CD14-positive monocyte (primary cell): ENCODE measurements around the gene PIEZO2. TPM values are rescaled to one million over a fixed set of nuclear protein-coding genes. Genes with fewer than 3 reads are reported as not detected.

ENCODE experiments used
- DNase-seq, 3 donors: peaks; one replicate each; pipeline ENCODE4 v3.0.0-alpha.2; 2011 to 2022
- H2AFZ ChIP-seq: 2 replicates; pipeline ENCODE4 v1.6.0; 2012; ENCODE audit warnings: mild to moderate bottlenecking, low read depth, low read length, inconsistent platforms; ENCODE audit not compliant: insufficient read depth, poor library complexity, severe bottlenecking
- H3K27ac ChIP-seq, 2 donors: 1 replicate in 1 of 2; 2 replicates in 1 of 2; pipeline ENCODE4 v1.5.1; 2012 to 2013; ENCODE audit warnings: low read length in 2 of 2, control low read depth in 1 of 2, inconsistent platforms in 1 of 2, low read depth in 1 of 2, mild to moderate bottlenecking in 1 of 2
- H3K27me3 ChIP-seq, 2 donors: one replicate each; pipeline versions ENCODE4 v1.6.0 to v1.6.1; 2011 to 2013; ENCODE audit warnings: low read length in 2 of 2; ENCODE audit not compliant: control insufficient read depth in 2 of 2, insufficient read depth in 2 of 2
- H3K36me3 ChIP-seq, 2 donors: replicated peaks in 1 of 2; 1 replicate in 1 of 2; 2 replicates in 1 of 2; pipeline versions ENCODE4 v1.5.1 to v1.6.1; 2012 to 2013; ENCODE audit warnings: low read length in 2 of 2, control low read depth in 1 of 2, inconsistent platforms in 1 of 2, mild to moderate bottlenecking in 1 of 2; ENCODE audit not compliant: insufficient read depth in 2 of 2, control insufficient read depth in 1 of 2
- H3K4me1 ChIP-seq, 2 donors: 1 replicate in 1 of 2; 2 replicates in 1 of 2; pipeline versions ENCODE4 v1.5.1 to v1.6.1; 2012 to 2013; ENCODE audit warnings: low read length in 2 of 2, control low read depth in 1 of 2, inconsistent platforms in 1 of 2, mild to moderate bottlenecking in 1 of 2, moderate library complexity in 1 of 2; ENCODE audit not compliant: insufficient read depth in 2 of 2, control insufficient read depth in 1 of 2
- H3K4me2 ChIP-seq: replicated peaks from 2 replicates; pipeline ENCODE3; 2012; ENCODE audit warnings: low read length, moderate library complexity, mild to moderate bottlenecking; ENCODE audit not compliant: poor library complexity, severe bottlenecking; ENCODE audit errors: extremely low read depth
- H3K4me3 ChIP-seq, 3 experiments: fragments of 200-600 bp in 1 of 3; sonication (generic) in 1 of 3; replicated peaks in 1 of 3; 1 replicate in 2 of 3; 2 replicates in 1 of 3; pipeline ENCODE4 v1.5.1; 2011 to 2013; ENCODE audit warnings: low read length in 3 of 3, mild to moderate bottlenecking in 3 of 3, control low read depth in 2 of 3, low read depth in 2 of 3, inconsistent platforms in 1 of 3, moderate library complexity in 1 of 3
- H3K79me2 ChIP-seq: 2 replicates; pipeline ENCODE4 v1.6.0; 2012; ENCODE audit warnings: mild to moderate bottlenecking, control low read depth, inconsistent platforms, low read length, moderate library complexity; ENCODE audit not compliant: insufficient read depth
- H3K9ac ChIP-seq: 2 replicates; pipeline ENCODE4 v1.6.0; 2017; ENCODE audit warnings: low read length, mild to moderate bottlenecking; ENCODE audit not compliant: insufficient read depth, poor library complexity, severe bottlenecking
- H3K9me3 ChIP-seq, 2 donors: replicated peaks in 1 of 2; 1 replicate in 1 of 2; 2 replicates in 1 of 2; pipeline versions ENCODE4 v1.5.1 to v1.6.1; 2012 to 2013; ENCODE audit warnings: low read length in 2 of 2, control low read depth in 1 of 2; ENCODE audit not compliant: control insufficient read depth in 1 of 2, insufficient read depth in 1 of 2
- H4K20me1 ChIP-seq: 2 replicates; pipeline ENCODE4 v1.6.0; 2012; ENCODE audit warnings: mild to moderate bottlenecking, low read length, control low read depth, moderate library complexity; ENCODE audit not compliant: insufficient read depth
- H3K27ac Mint-ChIP-seq, 7 donors: one replicate each; pipeline ENCODE4 v1.8.0; 2020; ENCODE audit warnings: mild to moderate bottlenecking in 7 of 7, mixed read lengths in 7 of 7, moderate library complexity in 6 of 7, inconsistent platforms in 2 of 7
- H3K27me3 Mint-ChIP-seq, 3 donors: one replicate each; pipeline ENCODE4 v1.8.0; 2021 to 2022; ENCODE audit warnings: low read depth in 3 of 3, mild to moderate bottlenecking in 3 of 3, mixed read lengths in 3 of 3, moderate library complexity in 3 of 3, inconsistent platforms in 1 of 3
- H3K36me3 Mint-ChIP-seq, 2 donors: one replicate each; pipeline ENCODE4 v1.8.0; 2020; ENCODE audit warnings: mixed read lengths in 2 of 2, inconsistent platforms in 1 of 2, mild to moderate bottlenecking in 1 of 2
- H3K4me1 Mint-ChIP-seq: one replicate; pipeline ENCODE4 v1.8.0; 2020; ENCODE audit warnings: mild to moderate bottlenecking, mixed read lengths
- H3K4me3 Mint-ChIP-seq, 2 donors: one replicate each; pipeline ENCODE4 v1.8.0; 2020; ENCODE audit warnings: mild to moderate bottlenecking in 2 of 2, mixed read lengths in 2 of 2, moderate library complexity in 1 of 2
- H3K9me3 Mint-ChIP-seq, 7 donors: one replicate each; pipeline ENCODE4 v1.8.0; 2020 to 2022; ENCODE audit warnings: mixed read lengths in 7 of 7, mild to moderate bottlenecking in 6 of 7, moderate library complexity in 6 of 7, inconsistent platforms in 2 of 7
- CTCF ChIP-seq: fragments of 200-600 bp; IDR thresholded peaks from one replicate; pipeline ENCODE4 v1.8.0; 2022; ENCODE audit warnings: antibody characterized with exemption, mild to moderate bottlenecking
- WGBS: methylation state at CpG from one replicate; pipeline ENCODE4 v1.1.5; 2013; ENCODE audit warnings: missing lambda C conversion rate; ENCODE audit not compliant: insufficient coverage; 5-methylcytosine and 5-hydroxymethylcytosine counted together
- intact Hi-C, 2 donors: fragments of 100-400 bp; cut with micrococcal nuclease; formaldehyde crosslinking; loops; one replicate each; pipeline versions ENCODE4 v1.15.0 to v1.15.1; 2023
- polyA plus RNA-seq, 3 donors: library from polyadenylated mRNA; depleted of rRNA in 1 of 3; unstranded in 2 of 3; stranded (reverse) in 1 of 3; fragments of 300-500 nt in 2 of 3; fragments of >200 nt in 1 of 3; fragmentation: Illumina TruSeq in 2 of 3; gene quantifications; 1 replicate in 2 of 3; 2 replicates in 1 of 3; pipeline ENCODE4 v1.2.3, GENCODE V29; 2012 to 2021

Gene PIEZO2
- polyA plus RNA-seq, 3 donors, result not detected

DNA sequence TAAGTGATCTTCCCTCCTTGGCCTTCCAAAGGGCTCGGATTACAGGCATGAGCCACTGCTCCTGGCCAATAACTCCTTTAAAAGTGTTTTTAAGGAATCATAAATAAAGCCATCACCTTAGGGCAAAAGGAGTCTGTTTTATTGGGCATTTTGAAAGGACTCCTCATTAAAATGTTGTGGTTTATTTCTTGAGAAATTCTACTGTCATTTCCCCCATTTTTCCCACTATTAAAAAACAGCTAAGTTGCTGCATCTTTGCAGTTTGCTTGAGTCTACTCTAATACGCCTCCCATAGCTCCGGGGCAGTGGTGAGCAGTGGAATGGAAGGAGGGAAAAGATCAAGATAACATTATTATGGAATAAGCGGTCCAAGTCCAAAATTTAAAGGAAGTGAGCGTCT, 293.2 kb downstream of the PIEZO2 start:
- H3K36me3 ChIP-seq, result no peaks in the 10 kb centered on the region
- no peak for TF ChIP-seq CTCF
- H3K9me3 Mint-ChIP-seq, result no peaks in the 10 kb centered on the region
- H3K4me1 Mint-ChIP-seq, result no peaks in the 10 kb centered on the region
- no peaks in the 10 kb centered on the region for H3K4me1 ChIP-seq
- H2AFZ ChIP-seq, result no peak overlapping the region
- H3K4me3 Mint-ChIP-seq, result no peak overlapping the region
- no peak overlapping the region for H3K27ac Mint-ChIP-seq
- no peak overlapping the region for H3K4me3 ChIP-seq
- WGBS, result 93% methylated on average over 3 of the region's 5 CpGs
- peaks cover 2 to 9% (median 2%) of the 10 kb centered on the region in 3 donors for H3K27me3 Mint-ChIP-seq
- H3K9me3 ChIP-seq, result no peaks in the 10 kb centered on the region
- no peaks in the 10 kb centered on the region for H3K36me3 Mint-ChIP-seq
- no peak overlapping the region for H3K27ac ChIP-seq
- H3K79me2 ChIP-seq, result no peaks in the 10 kb centered on the region
- H4K20me1 ChIP-seq, result no peaks in the 10 kb centered on the region
- no peak overlapping the region for H3K9ac ChIP-seq
- intact Hi-C loops, result no loop called here
- no peaks in the 10 kb centered on the region for H3K27me3 ChIP-seq
- no peak for DNase-seq
- no peak overlapping the region for H3K4me2 ChIP-seq

- intact Hi-C loops, result no loop called here
- DNase-seq, result no peak
- Histone ChIP-seq H3K27ac (no peak overlapping the region), H3K4me2 (no peak overlapping the region), H3K79me2 (no peaks in the 10 kb centered on the region), H3K9ac (no peak overlapping the region), H3K36me3 (no peaks in the 10 kb centered on the region), H3K4me3 (no peak overlapping the region), H3K9me3 (no peaks in the 10 kb centered on the region), H4K20me1 (no peaks in the 10 kb centered on the region), H3K27me3 (no peaks in the 10 kb centered on the region), H3K4me1 (no peaks in the 10 kb centered on the region), H2AFZ (peak overlapping the region; percentile 7)
- no peaks in the 10 kb centered on the region for H3K4me1 Mint-ChIP-seq
- TF ChIP-seq CTCF, result no peak
- no peaks in the 10 kb centered on the region for H3K9me3 Mint-ChIP-seq
- H3K27ac Mint-ChIP-seq, result peak overlapping the region in 2 of 7 donors; percentile 5 to 61
- 93% methylated on average over 5 of the region's 11 CpGs for WGBS
- H3K4me3 Mint-ChIP-seq, result peak overlapping the region in 1 of 2 donors; percentile 7
- peaks cover 0 to 9% (median 2%) of the 10 kb centered on the region in 3 donors for H3K27me3 Mint-ChIP-seq
- H3K36me3 Mint-ChIP-seq, result no peaks in the 10 kb centered on the region
These were observed 296.7 kb downstream of the PIEZO2 start for GRCh38 chr18:10852385-10853303.
